ENCODE data around the gene MAD1L1. TPM values are rescaled to one million over a fixed set of nuclear protein-coding genes. Genes with fewer than 3 reads are reported as not detected.

MAD1L1 gene
- total and polyA plus RNA-seq, 3 donors from 2014 or later, result 63.1 to 149 (median 94.6) TPM

GRCh38 chr7:2200584-2200980, 32.2 kb downstream of the MAD1L1 start:
- no peak for DNase-seq
- intact Hi-C loops (cut with DNase I; ENCODE audit: low total_unique reads), result no loop called here
- Histone ChIP-seq H3K27me3 (no peaks in the 10 kb centered on the region), H3K4me1 (peaks cover 5% of the 10 kb centered on the region), H3K4me3 (no peak overlapping the region), H3K9me3 (no peaks in the 10 kb centered on the region), H3K36me3 (ENCODE audit: low read depth, missing control alignments) (no peaks in the 10 kb centered on the region), H3K27ac (no peak overlapping the region)
- TF ChIP-seq POLR2A (IDR thresholded peaks at IDR 0.05) (no peak), CTCF (IDR thresholded peaks at IDR 0.05) (no peak)
- 93 to 96% methylated on average over 18 of the region's 18 CpGs for WGBS, 2 donors

- no peak for DNase-seq
- Histone ChIP-seq H3K4me1 (peaks cover 5% of the 10 kb centered on the region), H3K27ac (no peak overlapping the region), H3K36me3 (ENCODE audit: low read depth, missing control alignments) (no peaks in the 10 kb centered on the region), H3K27me3 (no peaks in the 10 kb centered on the region), H3K4me3 (no peak overlapping the region), H3K9me3 (no peaks in the 10 kb centered on the region)
- 97 to 99% methylated on average over 19 to 25 of the region's 25 CpGs for WGBS, 2 donors
- intact Hi-C loops (cut with DNase I; ENCODE audit: low total_unique reads), result no loop called here
- TF ChIP-seq CTCF (IDR thresholded peaks at IDR 0.05) (no peak), POLR2A (IDR thresholded peaks at IDR 0.05) (no peak)
Measured at GRCh38 chr7:2199956-2200583, 32.7 kb downstream of the MAD1L1 start.

DNA sequence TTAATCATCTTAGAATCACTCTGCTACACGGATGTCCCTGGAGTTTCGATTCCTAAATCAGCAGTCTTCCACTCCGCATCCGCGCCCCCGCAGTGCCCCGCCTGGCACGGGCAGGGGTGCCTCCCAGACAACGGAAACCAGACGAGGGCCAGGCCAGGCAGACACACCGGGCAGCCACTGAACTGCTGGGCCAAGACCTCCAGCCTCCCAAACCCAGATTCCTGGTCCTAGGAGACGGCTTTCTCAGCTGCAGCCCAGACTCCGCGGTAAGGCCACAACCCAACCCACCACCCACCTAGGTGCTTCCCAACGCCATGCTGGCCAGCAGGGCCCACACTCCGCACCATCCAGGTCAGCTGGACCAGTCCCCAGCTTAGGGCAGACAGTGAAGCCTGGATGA, 33.2 kb downstream of the MAD1L1 start:
- WGBS, 2 donors, result 95 to 99% methylated on average over 12 to 16 of the region's 16 CpGs
- no peaks in the 10 kb centered on the region for H3K27me3 ChIP-seq
- no peak overlapping the region for H3K4me3 ChIP-seq
- intact Hi-C loops (cut with DNase I; ENCODE audit: low total_unique reads), result no loop called here
- H3K36me3 ChIP-seq (ENCODE audit: low read depth, missing control alignments), result no peaks in the 10 kb centered on the region
- no peak for DNase-seq
- TF ChIP-seq CTCF (IDR thresholded peaks at IDR 0.05), result no peak
- TF ChIP-seq POLR2A (IDR thresholded peaks at IDR 0.05), result no peak
- H3K4me1 ChIP-seq, result peaks cover 5% of the 10 kb centered on the region
- H3K27ac ChIP-seq, result no peak overlapping the region
- H3K9me3 ChIP-seq, result no peaks in the 10 kb centered on the region

- H3K36me3 ChIP-seq (ENCODE audit: low read depth, missing control alignments), result no peaks in the 10 kb centered on the region
- DNase-seq, result no peak
Measured at GRCh38 chr7:2198760-2199159, 34.0 kb downstream of the MAD1L1 start.

More at GRCh38 chr7:2198760-2199159, 34.0 kb downstream of the MAD1L1 start:
- Histone ChIP-seq H3K27me3 (no peaks in the 10 kb centered on the region), H3K4me1 (no peaks in the 10 kb centered on the region), H3K9me3 (no peaks in the 10 kb centered on the region), H3K4me3 (no peak overlapping the region), H3K27ac (no peak overlapping the region)
- TF ChIP-seq CTCF (IDR thresholded peaks at IDR 0.05) (no peak), POLR2A (IDR thresholded peaks at IDR 0.05) (no peak)
- intact Hi-C loops (cut with DNase I; ENCODE audit: low total_unique reads), result no loop called here
- 93 to 97% methylated on average over 3 to 10 of the region's 10 CpGs for WGBS, 2 donors
